ENCODE results near the gene LRRC52. TPM values are rescaled to one million over a fixed set of nuclear protein-coding genes. Genes with fewer than 3 reads are reported as not detected.
"Not testable (repeated sequence)": the region's sequence is repeated elsewhere in the genome, so short reads cannot be mapped to it uniquely, and the experiment has no call there.

Gene LRRC52
- total RNA-seq, 1 donor from 2014 or later: not detected

DNA sequence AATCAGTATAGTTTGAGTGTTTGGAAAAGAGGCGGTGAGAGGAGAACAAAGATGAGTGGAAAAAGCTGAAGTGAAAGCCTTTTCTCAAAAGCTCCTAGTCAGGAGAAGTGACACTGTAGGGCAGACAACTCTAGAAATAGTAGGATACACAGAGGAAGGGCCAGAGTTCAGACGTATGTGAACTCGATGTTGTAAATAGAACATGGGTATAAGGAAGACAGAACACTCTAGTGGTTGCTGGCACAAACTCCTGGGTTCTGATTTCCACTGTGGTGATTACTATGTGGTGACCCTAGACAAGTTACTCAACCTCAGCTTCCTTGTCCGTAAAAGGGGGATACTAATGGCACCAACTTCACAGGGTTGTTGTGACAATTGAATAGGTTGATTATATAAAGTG lies 57.0 kb downstream of the LRRC52 start:
- no peaks in the 10 kb centered on the region for H3K36me3 Mint-ChIP-seq (ENCODE audit: low read depth)
- intact Hi-C loops (cut with micrococcal nuclease): loop anchor here (1.0 kb wide), 2 partner anchors 97 to 314 kb away; no protein-coding TSS in a partner anchor
- DNase-seq (ENCODE audit: low spot score): no peak
- H3K4me3 Mint-ChIP-seq: no peak overlapping the region
- H3K4me1 Mint-ChIP-seq (ENCODE audit: low read depth): peaks cover 43% of the 10 kb centered on the region
- no peaks in the 10 kb centered on the region for H3K9me3 Mint-ChIP-seq
- H3K27ac Mint-ChIP-seq: no peak overlapping the region
- H3K27me3 Mint-ChIP-seq (ENCODE audit: insufficient read depth): peaks cover 18% of the 10 kb centered on the region

- Mint-ChIP-seq H3K27ac (no peak overlapping the region), H3K4me3 (no peak overlapping the region), H3K9me3 (no peaks in the 10 kb centered on the region), H3K36me3 (ENCODE audit: low read depth) (no peaks in the 10 kb centered on the region), H3K27me3 (ENCODE audit: insufficient read depth) (peaks cover 8% of the 10 kb centered on the region), H3K4me1 (ENCODE audit: low read depth) (peaks cover 24% of the 10 kb centered on the region)
- DNase-seq (ENCODE audit: low spot score): no peak
- intact Hi-C loops (cut with micrococcal nuclease): no loop called here
Measured at GRCh38 chr1:165603810-165604209, 60.0 kb downstream of the LRRC52 start.

DNA sequence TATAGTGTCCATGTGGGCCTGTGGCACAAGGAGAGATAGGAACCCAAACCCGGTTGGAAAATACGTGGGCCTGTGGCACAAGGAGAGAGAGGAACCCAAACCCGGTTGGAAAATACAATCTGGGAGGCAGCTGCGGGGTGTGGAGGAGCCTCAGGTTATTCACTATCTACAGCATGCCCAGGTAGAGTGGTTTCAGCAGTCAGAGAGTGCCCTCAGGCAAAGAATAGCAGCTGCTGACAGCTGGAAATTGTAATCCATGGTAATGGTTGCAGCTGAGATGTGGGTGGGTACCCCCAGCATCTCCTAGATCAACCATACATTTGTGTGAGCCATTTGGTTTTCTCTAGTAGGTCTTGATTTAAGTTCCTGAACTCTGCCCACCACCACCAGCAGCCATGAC lies 61.4 kb downstream of the LRRC52 start:
- Mint-ChIP-seq H3K27me3 (ENCODE audit: insufficient read depth) (peaks cover 4% of the 10 kb centered on the region), H3K27ac (no peak overlapping the region), H3K4me1 (ENCODE audit: low read depth) (peaks cover 14% of the 10 kb centered on the region), H3K4me3 (no peak overlapping the region), H3K9me3 (no peaks in the 10 kb centered on the region), H3K36me3 (ENCODE audit: low read depth) (no peaks in the 10 kb centered on the region)
- intact Hi-C loops (cut with micrococcal nuclease): no loop called here
- no peak for DNase-seq (ENCODE audit: low spot score)

DNA sequence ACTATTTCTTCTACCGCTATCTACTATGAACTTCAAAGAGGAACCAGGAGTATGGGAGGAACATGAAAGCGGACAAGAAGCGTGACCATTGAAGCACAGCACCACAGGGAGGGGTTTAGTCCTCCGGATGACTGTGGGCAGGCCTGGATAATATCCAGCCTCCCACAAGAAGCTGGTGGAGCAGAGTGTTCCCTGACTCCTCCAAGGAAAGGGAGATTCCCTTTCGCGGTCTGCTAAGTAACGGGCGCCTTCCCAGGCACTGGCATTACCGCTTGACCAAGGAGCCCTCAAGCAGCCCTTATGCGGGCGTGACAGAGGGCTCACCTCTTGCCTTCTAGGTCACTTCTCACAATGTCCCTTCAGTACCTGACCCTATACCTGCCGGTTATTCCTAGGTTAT lies 62.9 kb downstream of the LRRC52 start:
- H3K9me3 Mint-ChIP-seq; H3K36me3 Mint-ChIP-seq (ENCODE audit: low read depth); intact Hi-C loops (cut with micrococcal nuclease); H3K4me1 Mint-ChIP-seq (ENCODE audit: low read depth); DNase-seq (ENCODE audit: low spot score); H3K4me3 Mint-ChIP-seq; H3K27ac Mint-ChIP-seq: not testable (repeated sequence)
- peaks cover 11% of the 10 kb centered on the region for H3K27me3 Mint-ChIP-seq (ENCODE audit: insufficient read depth)

DNA sequence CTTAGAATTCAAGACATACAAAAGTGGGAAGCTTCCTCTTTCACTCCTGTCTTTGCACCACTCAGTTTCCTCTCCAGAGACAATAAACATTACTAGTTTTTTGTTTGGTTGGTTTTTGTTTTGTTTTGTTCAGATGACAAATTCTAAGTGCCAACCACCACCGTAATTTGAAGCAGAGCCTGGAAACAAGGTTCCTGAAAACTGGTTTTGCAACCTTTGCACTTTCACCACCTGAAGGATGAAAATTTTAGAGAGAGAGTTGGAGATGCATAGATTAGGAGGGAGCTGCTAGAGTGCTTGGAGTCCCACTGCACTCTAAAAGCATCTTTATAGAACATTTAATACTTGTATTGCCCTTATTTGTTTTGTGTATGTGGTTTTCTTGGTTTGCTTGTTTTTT lies 67.1 kb downstream of the LRRC52 start:
- Mint-ChIP-seq H3K4me3 (no peak overlapping the region), H3K4me1 (ENCODE audit: low read depth) (no peaks in the 10 kb centered on the region), H3K36me3 (ENCODE audit: low read depth) (no peaks in the 10 kb centered on the region), H3K27ac (no peak overlapping the region), H3K27me3 (ENCODE audit: insufficient read depth) (peaks cover 22% of the 10 kb centered on the region), H3K9me3 (peaks cover 5% of the 10 kb centered on the region)
- intact Hi-C loops (cut with micrococcal nuclease): no loop called here
- DNase-seq (ENCODE audit: low spot score): no peak

- intact Hi-C loops (cut with micrococcal nuclease): no loop called here
- H3K4me1 Mint-ChIP-seq (ENCODE audit: low read depth): no peaks in the 10 kb centered on the region
- DNase-seq (ENCODE audit: low spot score): no peak
- peaks cover 5% of the 10 kb centered on the region for H3K9me3 Mint-ChIP-seq
- no peak overlapping the region for H3K27ac Mint-ChIP-seq
- peaks cover 26% of the 10 kb centered on the region for H3K27me3 Mint-ChIP-seq (ENCODE audit: insufficient read depth)
- no peaks in the 10 kb centered on the region for H3K36me3 Mint-ChIP-seq (ENCODE audit: low read depth)
- no peak overlapping the region for H3K4me3 Mint-ChIP-seq
Measured at GRCh38 chr1:165612062-165612461, 68.3 kb downstream of the LRRC52 start.

Other genes with a start within 250 kb of the LRRC52 start
- not detected in 2 replicates for gene LMX1A, start 187.3 kb upstream of the LRRC52 start, total RNA-seq
- gene RXRG, start 98.9 kb upstream of the LRRC52 start, total RNA-seq: not detected in 2 replicates
- 23.3 and 25.1 TPM in 2 replicates for gene MGST3, start 87.2 kb downstream of the LRRC52 start, total RNA-seq
- gene ALDH9A1, start 154.6 kb downstream of the LRRC52 start, total RNA-seq: 41.7 and 42.8 TPM in 2 replicates
- 97.1 and 102 TPM in 2 replicates for gene TMCO1, start 224.9 kb downstream of the LRRC52 start, total RNA-seq

Measured in activated T-helper 1 cell treated with anti-CD3 and anti-CD28 coated beads, Interleukin-12 subunit alpha, Interleukin-12 subunit beta, Interleukin-2, Interleukin-4 antibody, amounts not matched to agents 30 ng/mL and 10 ng/mL and 1 ng/mL, durations not matched to agents 14 hours and 24 hours and 36 hours (primary cell).